ENCODE data around the gene GTF2F2. TPM values are rescaled to one million over a fixed set of nuclear protein-coding genes. Genes with fewer than 3 reads are reported as not detected.

GTF2F2 gene
- total RNA-seq, 1 donor from 2014 or later: 18.6 TPM

GRCh38 chr13:45120967-45121831, 889 bp downstream of the GTF2F2 start:
- DNase-seq (ENCODE audit: extremely low read depth, low read depth, low spot score): no peak

DNA sequence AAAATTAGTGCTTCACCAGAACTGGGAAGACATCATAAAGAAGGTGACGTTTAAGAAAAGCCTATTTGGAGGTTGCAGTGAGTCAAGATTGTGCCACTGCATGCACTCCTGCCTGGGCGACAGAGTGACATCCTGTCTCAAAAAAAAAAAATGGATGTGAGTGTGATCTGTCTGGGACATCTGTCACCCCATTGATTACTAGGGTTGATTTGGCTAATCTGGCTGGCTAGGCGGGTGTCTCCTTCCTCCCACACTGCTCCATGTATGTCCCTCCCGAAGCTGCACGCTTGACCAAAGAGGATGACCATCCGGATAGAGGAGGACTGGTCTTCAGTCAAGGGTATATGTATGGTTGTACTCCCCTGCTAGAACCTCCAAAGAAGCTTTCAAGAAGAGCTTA, 2.6 kb downstream of the GTF2F2 start:
- no peak for DNase-seq (ENCODE audit: extremely low read depth, low read depth, low spot score)

DNA sequence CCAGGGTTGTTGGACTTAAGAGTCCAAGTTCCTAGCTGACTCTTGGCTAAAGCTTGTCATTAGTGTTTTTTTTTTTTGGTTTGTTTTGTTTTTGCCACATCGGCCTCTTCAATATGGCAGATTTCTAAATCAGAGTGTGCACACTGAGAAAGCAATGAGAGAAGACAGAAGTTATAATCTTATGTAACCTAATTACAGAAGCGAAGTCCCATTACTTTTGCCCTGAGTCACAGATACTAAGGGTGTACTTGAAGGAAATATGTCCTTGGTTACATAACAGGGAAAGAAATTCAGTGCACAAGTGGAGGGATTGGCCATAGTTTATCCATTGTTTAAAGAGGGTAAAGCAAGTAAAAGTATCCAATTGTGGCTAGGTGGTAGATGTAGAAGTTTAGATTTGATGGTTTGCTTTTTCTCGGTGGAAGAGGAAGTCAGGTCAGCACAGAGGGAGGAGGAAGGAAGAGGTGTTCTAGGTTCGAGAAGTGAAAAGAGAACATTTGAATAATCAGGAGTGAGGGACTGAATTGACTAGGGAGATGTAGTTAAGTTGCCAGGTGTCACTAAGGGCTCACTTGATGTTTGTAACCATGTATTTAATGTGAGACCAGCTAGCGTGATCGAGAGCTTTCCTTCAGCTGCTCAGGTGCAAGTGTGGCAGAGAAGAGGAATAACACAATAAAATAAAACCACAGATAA, 12.2 kb downstream of the GTF2F2 start:
- DNase-seq (ENCODE audit: extremely low read depth, low read depth, low spot score): no peak

DNA sequence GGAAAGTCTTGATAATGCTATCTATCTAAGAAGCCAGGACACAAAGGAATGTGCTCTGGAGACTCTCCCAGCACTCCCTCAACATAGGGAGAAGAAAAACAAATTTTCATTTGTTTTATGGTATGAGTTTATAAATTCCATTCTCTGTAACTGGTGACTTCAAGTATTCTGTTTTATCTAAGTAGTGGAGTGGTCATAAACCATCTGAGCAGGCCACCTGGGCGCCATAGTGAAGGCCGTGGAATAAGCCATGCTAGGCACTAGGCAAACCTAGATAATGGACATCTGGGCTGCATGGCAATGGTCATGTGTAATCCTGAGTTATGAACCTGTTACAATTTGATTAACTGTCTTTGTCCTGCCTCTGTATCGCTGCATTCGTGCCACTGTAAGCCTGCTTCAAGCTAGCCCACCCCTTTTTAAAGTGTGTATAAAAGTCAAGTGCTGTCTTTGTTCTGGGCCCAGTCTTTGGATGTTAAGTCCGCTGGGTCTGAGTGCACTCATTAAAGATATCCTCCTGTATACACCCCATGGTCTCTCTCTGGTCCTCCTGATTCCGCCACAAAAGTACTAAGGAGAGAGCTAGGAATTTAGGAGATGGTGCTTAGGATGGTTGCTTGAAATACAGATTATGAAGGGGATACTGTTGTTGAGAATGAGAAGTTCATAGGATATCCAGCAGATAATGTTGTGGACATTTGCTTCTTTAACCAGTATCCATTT, 13.2 kb downstream of the GTF2F2 start:
- DNase-seq (ENCODE audit: extremely low read depth, low read depth, low spot score): no peak

GRCh38 chr13:45136741-45137504, 16.6 kb downstream of the GTF2F2 start:
- no peak for DNase-seq (ENCODE audit: extremely low read depth, low read depth, low spot score)

- no peak for DNase-seq (ENCODE audit: extremely low read depth, low read depth, low spot score)
Measured at GRCh38 chr13:45137526-45137925, 17.2 kb downstream of the GTF2F2 start.

DNA sequence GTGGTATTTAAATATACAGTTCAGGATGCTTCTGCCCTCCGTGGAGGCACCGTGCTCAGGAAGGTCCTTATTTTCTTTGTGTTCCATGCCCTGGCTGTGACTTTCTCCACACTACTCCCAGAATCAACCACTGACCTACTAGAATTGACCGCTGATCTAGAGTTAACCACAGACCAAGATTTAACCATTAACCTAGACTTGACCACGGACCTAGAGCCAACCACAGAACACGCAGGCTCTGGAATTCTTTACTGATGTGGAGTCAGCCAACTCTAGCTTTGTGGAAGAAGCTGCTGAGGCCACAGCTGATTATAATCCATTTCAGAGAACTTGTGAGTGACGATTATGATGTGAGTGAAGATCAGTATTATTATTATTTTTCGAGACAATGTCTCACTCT, 18.0 kb downstream of the GTF2F2 start:
- DNase-seq (ENCODE audit: extremely low read depth, low read depth, low spot score): no peak

- no peak for DNase-seq (ENCODE audit: extremely low read depth, low read depth, low spot score)
Measured at GRCh38 chr13:45141369-45141768, 21.1 kb downstream of the GTF2F2 start.

DNA sequence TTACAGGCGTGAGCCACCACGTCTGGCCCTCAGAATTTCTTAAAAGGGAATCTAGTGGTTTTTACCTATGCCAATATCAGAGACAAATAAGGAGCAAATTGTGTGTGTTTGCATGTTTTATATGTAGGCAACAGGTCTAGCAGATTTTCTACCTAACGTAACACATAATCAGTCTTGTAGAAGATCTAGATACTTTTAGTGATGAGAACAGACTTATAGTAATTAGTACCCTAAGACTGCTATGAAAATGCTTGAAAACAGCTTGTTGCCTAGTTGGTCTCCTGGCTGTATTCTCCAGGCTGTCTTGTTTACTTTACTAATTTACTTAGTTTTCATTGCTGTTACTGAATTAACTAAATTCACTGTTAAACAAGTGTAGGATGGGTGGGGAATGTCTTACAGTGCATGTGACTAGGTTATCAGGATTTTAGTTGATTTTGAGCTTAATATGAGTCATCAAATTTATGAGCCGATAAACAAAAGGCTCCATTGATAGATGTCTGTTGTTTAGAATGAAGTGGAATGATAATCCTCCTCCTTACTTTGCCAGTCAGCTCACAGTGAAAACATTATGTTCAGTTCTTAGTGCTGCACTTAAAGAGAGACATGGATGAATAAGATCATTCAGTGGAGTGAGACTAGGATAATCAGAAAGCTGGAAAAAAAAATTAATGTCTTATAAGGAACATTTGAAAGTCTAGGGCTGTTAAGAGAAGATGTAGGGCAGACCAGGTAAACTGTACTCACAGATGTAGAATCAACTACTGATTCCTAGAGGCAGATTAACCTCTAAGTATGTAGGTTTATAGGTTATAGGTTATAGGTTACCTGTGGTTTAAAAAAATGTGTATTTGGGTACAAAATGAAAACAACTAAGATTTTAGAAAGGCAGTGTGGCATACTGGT, 22.4 kb downstream of the GTF2F2 start:
- DNase-seq (ENCODE audit: extremely low read depth, low read depth, low spot score): no peak

DNA sequence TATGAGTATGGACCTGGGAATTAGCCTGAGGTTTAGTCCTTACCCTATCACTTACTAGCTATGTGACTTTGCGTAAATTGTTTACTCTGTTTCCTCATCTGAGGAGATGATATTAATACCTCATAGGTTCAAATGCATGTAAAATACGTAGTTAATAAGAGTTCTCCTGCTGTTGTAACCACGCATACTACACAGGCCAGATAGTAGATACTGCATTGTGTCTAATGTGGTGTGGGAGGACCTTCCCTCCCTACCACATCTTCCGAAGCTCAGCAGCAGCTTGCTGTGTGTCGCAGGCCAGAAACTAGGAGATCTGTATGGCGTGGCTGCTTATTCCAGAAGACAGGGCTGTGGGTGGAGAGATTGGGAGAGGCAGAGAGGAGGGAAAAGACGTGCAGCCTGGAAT, 23.0 kb downstream of the GTF2F2 start:
- no peak for DNase-seq (ENCODE audit: extremely low read depth, low read depth, low spot score)

GRCh38 chr13:45149964-45150363, 29.7 kb downstream of the GTF2F2 start:
- no peak for DNase-seq (ENCODE audit: extremely low read depth, low read depth, low spot score)

DNA sequence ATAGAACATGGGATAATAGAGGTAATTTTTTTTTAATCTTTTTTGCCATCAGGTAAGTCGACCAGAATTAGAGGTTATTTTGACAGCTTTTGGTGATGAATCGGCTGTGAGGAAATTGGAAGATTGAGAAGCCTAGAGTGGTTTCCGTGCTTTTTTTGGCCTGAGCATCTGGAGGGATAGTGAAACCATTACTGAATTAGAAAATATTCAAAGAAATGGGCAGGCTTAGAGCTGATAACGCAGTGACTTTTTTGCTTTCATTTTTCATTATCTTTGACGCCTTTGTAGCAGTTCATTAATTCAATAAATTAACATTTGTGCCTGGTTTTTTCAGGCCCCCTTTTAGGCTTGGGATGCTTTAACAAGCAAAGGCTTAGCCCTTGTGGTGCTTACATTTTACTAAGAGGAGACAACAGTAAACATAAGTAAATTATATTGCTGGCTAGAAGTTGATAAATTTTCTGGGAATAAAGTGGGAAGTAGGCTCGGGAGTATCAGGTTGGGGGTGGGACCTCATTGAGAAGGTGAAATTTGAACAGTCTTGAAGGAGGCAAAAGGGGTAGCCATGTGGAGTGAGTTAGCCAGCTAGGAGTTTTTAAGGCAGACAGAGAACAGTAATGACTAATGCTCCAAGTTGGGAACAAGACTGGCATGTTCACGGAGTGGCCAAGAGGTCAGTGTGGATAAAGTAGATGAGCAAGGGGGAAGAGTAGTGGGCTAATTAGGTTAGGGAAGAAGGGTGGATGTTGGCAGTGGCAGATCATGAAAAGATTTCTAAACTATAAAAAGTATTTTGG, 36.5 kb downstream of the GTF2F2 start:
- no peak for DNase-seq (ENCODE audit: extremely low read depth, low read depth, low spot score)

- no peak for DNase-seq (ENCODE audit: extremely low read depth, low read depth, low spot score)
Measured at GRCh38 chr13:45162194-45162593, 41.9 kb downstream of the GTF2F2 start.

DNA sequence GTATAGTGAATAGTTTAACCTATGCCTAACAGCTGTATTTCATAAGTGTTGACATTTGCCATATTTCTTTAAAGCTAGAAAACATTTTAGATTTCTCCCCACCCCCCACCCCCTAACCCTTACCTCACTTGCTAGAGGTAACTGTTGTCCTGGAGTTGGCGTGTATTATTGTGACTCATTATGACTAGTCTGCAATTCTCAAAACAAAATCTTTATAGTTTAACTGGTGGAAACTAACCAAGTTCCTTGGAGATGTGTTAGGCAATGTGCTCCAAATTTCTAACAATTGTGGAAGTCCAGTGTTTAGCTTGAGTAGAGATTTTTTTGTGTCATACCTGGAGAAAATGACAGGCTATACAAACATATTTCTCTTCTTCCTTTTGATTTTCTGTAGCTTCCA, 42.5 kb downstream of the GTF2F2 start:
- peak; percentile 34 for DNase-seq (ENCODE audit: extremely low read depth, low read depth, low spot score)

DNA sequence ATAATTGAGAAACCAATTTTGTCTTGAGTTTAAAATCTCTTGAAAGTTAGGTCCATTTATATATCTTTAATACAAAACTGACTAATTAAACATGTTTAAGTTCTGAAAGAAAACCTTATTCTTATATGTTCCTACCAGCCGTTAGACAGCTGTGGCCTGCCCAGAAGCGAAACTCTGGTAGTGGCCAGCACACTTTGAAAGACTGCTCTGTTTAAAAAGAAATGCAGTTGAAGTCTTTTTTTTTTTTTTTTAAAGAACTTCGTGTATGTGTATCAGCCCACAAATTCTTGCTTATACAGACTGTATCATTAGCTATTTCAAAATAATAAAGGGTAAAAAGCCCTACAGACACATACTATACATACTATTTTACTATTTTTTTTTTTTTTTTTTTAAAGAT, 46.5 kb downstream of the GTF2F2 start:
- DNase-seq (ENCODE audit: extremely low read depth, low read depth, low spot score): no peak

GRCh38 chr13:45167611-45168554, 47.6 kb downstream of the GTF2F2 start:
- DNase-seq (ENCODE audit: extremely low read depth, low read depth, low spot score): no peak

- DNase-seq (ENCODE audit: extremely low read depth, low read depth, low spot score): no peak
Measured at GRCh38 chr13:45168555-45168930, 48.2 kb downstream of the GTF2F2 start.

DNA sequence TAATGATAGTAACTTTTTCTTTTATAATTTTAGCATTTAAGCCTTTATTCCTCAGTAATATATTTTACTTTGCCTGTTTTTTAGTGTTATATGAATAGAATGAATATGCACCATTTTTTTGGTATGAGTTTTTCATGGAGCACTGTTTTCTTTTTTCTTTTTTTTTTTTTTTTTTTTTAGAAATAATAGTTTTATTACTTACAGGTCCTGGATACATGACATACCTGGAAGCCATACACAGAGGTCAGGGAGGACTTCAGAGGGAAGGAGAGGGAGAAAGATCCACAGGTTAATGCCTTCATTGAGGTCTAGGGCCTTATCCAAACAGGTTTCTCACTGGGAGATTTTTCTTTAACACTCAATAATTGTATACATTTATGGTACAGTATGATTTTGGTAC, 54.2 kb downstream of the GTF2F2 start:
- no peak for DNase-seq (ENCODE audit: extremely low read depth, low read depth, low spot score)
